HFF-Myc (cell line): ENCODE data around the gene MEF2C.

Experiments used
- DNase-seq: peaks from one replicate; pipeline ENCODE4 v3.0.0-alpha.2; 2011; ENCODE audit warnings: low read depth; ENCODE audit errors: extremely low read depth
- H3K4me3 ChIP-seq: replicated peaks from 2 replicates; pipeline ENCODE4 v1.5.1; 2011; ENCODE audit warnings: low read depth, mild to moderate bottlenecking, control low read depth, low read length
- CTCF ChIP-seq: IDR thresholded peaks from 2 replicates; pipeline ENCODE4 v1.5.1; 2012; ENCODE audit warnings: mild to moderate bottlenecking, low read depth, low read length, control low read depth; ENCODE audit errors: missing control alignments

Gene MEF2C

GRCh38 chr5:88708682-88709398 is 174.1 kb downstream of the MEF2C start:
- DNase-seq: no peak
- no peak overlapping the region for H3K4me3 ChIP-seq
- TF ChIP-seq CTCF: no peak

- no peak overlapping the region for H3K4me3 ChIP-seq
- DNase-seq: no peak
- no peak for TF ChIP-seq CTCF
Observed at GRCh38 chr5:88708021-88708420, 175.0 kb downstream of the MEF2C start.

- DNase-seq: no peak
- no peak for TF ChIP-seq CTCF
- no peak overlapping the region for H3K4me3 ChIP-seq
Observed at GRCh38 chr5:88707216-88707965, 175.6 kb downstream of the MEF2C start.

- no peak for DNase-seq
- TF ChIP-seq CTCF: no peak
Observed at GRCh38 chr5:88702332-88702731, 180.7 kb downstream of the MEF2C start.

GRCh38 chr5:88700121-88700520 is 182.9 kb downstream of the MEF2C start:
- no peak for DNase-seq
- H3K4me3 ChIP-seq: no peak overlapping the region
- no peak for TF ChIP-seq CTCF

More at GRCh38 chr5:88702332-88702731, 180.7 kb downstream of the MEF2C start:
- no peak overlapping the region for H3K4me3 ChIP-seq

GRCh38 chr5:88698290-88698689 is 184.7 kb downstream of the MEF2C start:
- H3K4me3 ChIP-seq: no peak overlapping the region
- DNase-seq: no peak
- no peak for TF ChIP-seq CTCF

GRCh38 chr5:88696466-88696865 is 186.5 kb downstream of the MEF2C start:
- no peak overlapping the region for H3K4me3 ChIP-seq
- TF ChIP-seq CTCF: no peak
- DNase-seq: no peak
